MCF 10A (cell line): Measurements from ENCODE around the gene ALOX15B. TPM values are rescaled to one million over a fixed set of nuclear protein-coding genes. Genes with fewer than 3 reads are reported as not detected.

Experiments used
- BruUV-seq: library from RNA; stranded (reverse); fragments of 400-500 nt; replicated peaks from 2 replicates; lab custom pipeline; 2021; lab: Mats Ljungman, UMichigan
- CTCF ChIA-PET: fragments of 300-600 bp; sonication (Branson Sonifier 250); formaldehyde crosslinking; extraction: SDS; loops from one replicate; lab custom pipeline; 2021; ENCODE audit warnings: antibody characterized with exemption, inconsistent platforms; lab: Yijun Ruan, JAX
- POLR2A ChIA-PET: fragments of 300-600, 350-650 bp; sonication (Branson Sonifier 250); formaldehyde crosslinking; extraction: SDS; loops from one replicate; lab custom pipeline; 2020; ENCODE audit warnings: antibody characterized with exemption, inconsistent platforms; lab: Yijun Ruan, JAX
- DNase-seq: peaks from one replicate; pipeline ENCODE4 v3.0.0-alpha.2; 2018; ENCODE audit not compliant: unreplicated experiment
- H3K27ac Mint-ChIP-seq: one replicate; pipeline ENCODE4 v1.8.0; 2022; ENCODE audit warnings: mild to moderate bottlenecking, low read depth, mixed read lengths; ENCODE audit not compliant: unreplicated experiment
- H3K27me3 Mint-ChIP-seq: one replicate; pipeline ENCODE4 v1.8.0; 2022; ENCODE audit warnings: mixed read lengths; ENCODE audit not compliant: insufficient read depth, unreplicated experiment
- H3K36me3 Mint-ChIP-seq: one replicate; pipeline ENCODE4 v1.8.0; 2022; ENCODE audit warnings: mild to moderate bottlenecking, moderate library complexity, mixed read lengths; ENCODE audit not compliant: insufficient read depth, unreplicated experiment
- H3K4me1 Mint-ChIP-seq: one replicate; pipeline ENCODE4 v1.8.0; 2022; ENCODE audit warnings: mixed read lengths; ENCODE audit not compliant: insufficient read depth, unreplicated experiment
- H3K4me3 Mint-ChIP-seq: one replicate; pipeline ENCODE4 v1.8.0; 2022; ENCODE audit warnings: mild to moderate bottlenecking, moderate library complexity, mixed read lengths; ENCODE audit not compliant: unreplicated experiment
- H3K9me3 Mint-ChIP-seq: one replicate; pipeline ENCODE4 v1.8.0; 2022; ENCODE audit warnings: mixed read lengths; ENCODE audit not compliant: unreplicated experiment
- intact Hi-C: fragments of 100-400 bp; cut with micrococcal nuclease; formaldehyde crosslinking; loops from 2 replicates; pipeline ENCODE4 v1.14.1; 2022
- total RNA-seq: library from RNA; stranded (reverse); gene quantifications from 2 replicates; pipeline ENCODE4 v1.2.3, GENCODE V29; 2022
- TF ChIP-seq, protein P1 (sequence below): fragments of 200-600 bp; IDR thresholded peaks from one replicate; pipeline ENCODE4 v1.8.0; 2022; ENCODE audit warnings: antibody characterized with exemption, mild to moderate bottlenecking; ENCODE audit not compliant: unreplicated experiment

Gene ALOX15B
- total RNA-seq, 1 experiment from 2014 or later = 27.6 TPM

DNA sequence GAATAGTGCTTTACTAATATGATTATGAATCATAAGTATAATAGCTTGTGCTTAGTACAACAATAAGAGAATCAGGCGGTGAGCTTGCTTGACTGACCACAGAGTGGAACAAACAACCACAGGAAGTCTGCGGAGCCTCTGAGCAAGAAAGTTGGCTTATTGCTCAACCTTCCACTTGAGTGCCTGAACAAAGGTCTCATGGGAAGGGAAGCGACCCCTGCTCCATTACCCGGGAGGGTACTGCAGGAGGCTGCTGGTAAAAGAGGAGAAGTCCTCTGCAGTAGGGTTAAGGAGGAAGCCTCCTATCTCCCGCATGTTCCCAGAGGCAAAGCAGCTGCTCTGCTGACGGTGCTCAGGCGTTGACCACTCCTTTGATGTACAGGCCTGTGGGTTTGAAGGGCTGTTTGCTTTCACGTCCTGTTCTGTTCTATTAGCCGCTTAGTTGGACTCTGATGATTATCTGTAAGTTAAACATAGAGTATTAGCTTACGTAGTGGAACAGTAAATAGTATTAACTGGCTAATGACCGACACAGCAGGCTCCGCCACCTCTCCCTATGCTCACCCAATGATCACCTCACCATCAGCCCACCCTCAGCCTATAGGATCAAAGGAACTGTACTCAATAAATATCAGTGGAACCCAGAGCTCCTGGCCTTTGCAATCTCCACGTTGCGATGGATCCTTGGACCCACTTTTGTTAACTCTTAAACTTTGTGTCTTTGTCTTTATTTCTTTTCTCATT is 17.5 kb downstream of the ALOX15B start:
- TF ChIP-seq, protein P1, sequence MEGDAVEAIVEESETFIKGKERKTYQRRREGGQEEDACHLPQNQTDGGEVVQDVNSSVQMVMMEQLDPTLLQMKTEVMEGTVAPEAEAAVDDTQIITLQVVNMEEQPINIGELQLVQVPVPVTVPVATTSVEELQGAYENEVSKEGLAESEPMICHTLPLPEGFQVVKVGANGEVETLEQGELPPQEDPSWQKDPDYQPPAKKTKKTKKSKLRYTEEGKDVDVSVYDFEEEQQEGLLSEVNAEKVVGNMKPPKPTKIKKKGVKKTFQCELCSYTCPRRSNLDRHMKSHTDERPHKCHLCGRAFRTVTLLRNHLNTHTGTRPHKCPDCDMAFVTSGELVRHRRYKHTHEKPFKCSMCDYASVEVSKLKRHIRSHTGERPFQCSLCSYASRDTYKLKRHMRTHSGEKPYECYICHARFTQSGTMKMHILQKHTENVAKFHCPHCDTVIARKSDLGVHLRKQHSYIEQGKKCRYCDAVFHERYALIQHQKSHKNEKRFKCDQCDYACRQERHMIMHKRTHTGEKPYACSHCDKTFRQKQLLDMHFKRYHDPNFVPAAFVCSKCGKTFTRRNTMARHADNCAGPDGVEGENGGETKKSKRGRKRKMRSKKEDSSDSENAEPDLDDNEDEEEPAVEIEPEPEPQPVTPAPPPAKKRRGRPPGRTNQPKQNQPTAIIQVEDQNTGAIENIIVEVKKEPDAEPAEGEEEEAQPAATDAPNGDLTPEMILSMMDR = no peak
- ChIA-PET CTCF (interaction anchor here (0.5 to 8.8 kb wide), 27 partner anchors 7 to 244 kb away, joined by 3 to 106 read pairs (median 7); partner anchors contain the start of gene RNF227), POLR2A (interaction anchor here (0.6 to 3.4 kb wide), 9 partner anchors 15 to 232 kb away, joined by 3 to 25 read pairs (median 5); partner anchors contain the start of genes CNTROB, RANGRF, RNF227 and TRAPPC1)
- DNase-seq = peak; percentile 75
- Mint-ChIP-seq H3K27me3 (no peaks in the 10 kb centered on the region), H3K4me3 (no peak overlapping the region), H3K9me3 (no peaks in the 10 kb centered on the region), H3K4me1 (peaks cover 25% of the 10 kb centered on the region), H3K27ac (peak overlapping the region; percentile 62), H3K36me3 (peaks cover 6% of the 10 kb centered on the region)
- no TSS peak for BruUV-seq
- intact Hi-C loops = loop anchor here (2.0 to 5.0 kb wide), 3 partner anchors 68 to 314 kb away; no protein-coding TSS in a partner anchor

- BruUV-seq = no TSS peak
- peaks cover 6% of the 10 kb centered on the region for H3K36me3 Mint-ChIP-seq
These were observed 18.2 kb downstream of the ALOX15B start for GRCh38 chr17:8056976-8057625.

DNA sequence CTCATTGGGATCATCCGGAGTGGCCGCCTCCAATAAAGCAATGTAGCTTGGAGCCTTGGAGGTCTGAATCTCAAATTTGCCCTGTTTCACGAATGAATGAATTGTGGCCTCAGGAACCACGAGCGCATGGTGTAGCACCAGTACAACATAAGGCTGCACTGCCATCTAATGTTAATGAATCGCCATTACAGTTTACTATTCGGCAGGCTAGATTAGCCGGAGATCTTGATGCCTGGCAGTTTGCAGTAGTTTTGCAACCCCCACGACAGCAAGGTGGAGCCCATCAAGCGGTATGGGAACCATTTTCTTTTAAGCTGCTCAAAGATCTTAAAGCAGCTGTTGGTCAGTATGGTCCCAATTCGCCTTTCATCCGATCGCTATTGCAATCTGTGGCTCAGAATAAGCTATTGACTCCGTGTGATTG is 18.8 kb downstream of the ALOX15B start:
- intact Hi-C loops = loop anchor here (1.0 to 5.0 kb wide), 5 partner anchors 41 to 315 kb away; no protein-coding TSS in a partner anchor
- Mint-ChIP-seq H3K27me3 (peaks cover 12% of the 10 kb centered on the region), H3K27ac (no peak overlapping the region), H3K4me1 (peaks cover 34% of the 10 kb centered on the region), H3K36me3 (peaks cover 6% of the 10 kb centered on the region), H3K4me3 (no peak overlapping the region), H3K9me3 (no peaks in the 10 kb centered on the region)
- peak; percentile 86 for DNase-seq
- no TSS peak for BruUV-seq
- ChIA-PET CTCF (interaction anchor here (0.6 to 8.8 kb wide), 45 partner anchors 8 to 782 kb away, joined by 3 to 106 read pairs (median 5); partner anchors contain the start of gene RNF227), POLR2A (interaction anchor here (1.1 to 3.4 kb wide), 7 partner anchors 16 to 231 kb away, joined by 3 to 25 read pairs (median 6); partner anchors contain the start of genes CNTROB, NAA38, RANGRF and RNF227)
- TF ChIP-seq, protein P1 = peak; percentile 86

More at GRCh38 chr17:8056976-8057625, 18.2 kb downstream of the ALOX15B start:
- no peak for DNase-seq
- CTCF ChIA-PET = interaction anchor here (0.6 to 8.8 kb wide), 44 partner anchors 8 to 783 kb away, joined by 3 to 106 read pairs (median 4); partner anchors contain the start of gene RNF227
- Mint-ChIP-seq H3K27ac (peak overlapping the region; percentile 62), H3K4me3 (no peak overlapping the region), H3K27me3 (peaks cover 6% of the 10 kb centered on the region), H3K9me3 (no peaks in the 10 kb centered on the region), H3K4me1 (peaks cover 28% of the 10 kb centered on the region)
- TF ChIP-seq, protein P1 = no peak
- intact Hi-C loops = loop anchor here (1.0 to 5.0 kb wide), 5 partner anchors 41 to 314 kb away; no protein-coding TSS in a partner anchor
- POLR2A ChIA-PET = interaction anchor here (1.1 to 3.4 kb wide), 7 partner anchors 16 to 232 kb away, joined by 3 to 25 read pairs (median 6); partner anchors contain the start of genes CNTROB, NAA38, RANGRF and RNF227
